Lower lobe of right lung (tissue), 2 donors: ENCODE measurements around the gene CTNNA3. TPM values are rescaled to one million over a fixed set of nuclear protein-coding genes. Genes with fewer than 3 reads are reported as not detected.

ENCODE experiments used
- ATAC-seq, 2 donors: fragments of 200-7000 bp; cut with Tn5 transposase; one replicate each; pipeline ENCODE4 v1.9.1; 2020 to 2022; ENCODE audit warnings: mild to moderate bottlenecking in 2 of 2, moderate library complexity in 2 of 2
- DNase-seq: peaks from one replicate; pipeline ENCODE4 v3.0.0-alpha.2; 2020
- H3K27ac ChIP-seq: fragments of 200-600 bp; one replicate; pipeline ENCODE4 v1.8.0; 2022
- H3K27me3 ChIP-seq: fragments of 200-600 bp; one replicate; pipeline ENCODE4 v1.8.0; 2022; ENCODE audit warnings: low read depth
- H3K36me3 ChIP-seq: fragments of 200-600 bp; one replicate; pipeline ENCODE4 v1.8.0; 2022; ENCODE audit warnings: mild to moderate bottlenecking
- H3K4me1 ChIP-seq: fragments of 200-600 bp; one replicate; pipeline ENCODE4 v1.8.0; 2022
- H3K4me3 ChIP-seq: fragments of 200-600 bp; one replicate; pipeline ENCODE4 v1.8.0; 2022; ENCODE audit warnings: mild to moderate bottlenecking
- H3K9me3 ChIP-seq: fragments of 200-600 bp; one replicate; pipeline ENCODE4 v1.8.0; 2022
- CTCF ChIP-seq: fragments of 200-600 bp; IDR thresholded peaks from one replicate; pipeline ENCODE4 v1.8.0; 2022; ENCODE audit warnings: antibody characterized with exemption, mild to moderate bottlenecking
- intact Hi-C: fragments of 100-400 bp; cut with DNase I; formaldehyde crosslinking; loops from one replicate; pipeline ENCODE4 v1.11.0; 2022
- total RNA-seq: library from RNA; stranded (reverse); fragmentation: NEBNext Ultra II Directional; extraction: Animal tissue kit (Norgen Biotek cat#: 25700); gene quantifications from one replicate; pipeline ENCODE4 v1.2.1, GENCODE V29; 2021
- donor health status: DM: no; HTN: yes; CAD: no; lungs with severe emphysema.

Gene CTNNA3
- total RNA-seq, 1 donor from 2014 or later, result not detected

GRCh38 chr10:66394342-66395063 is 1301.5 kb downstream of the CTNNA3 start:
- DNase-seq, result no peak
- ATAC-seq, result no peak
- no peak for TF ChIP-seq CTCF
- H3K9me3 ChIP-seq, result no peaks in the 10 kb centered on the region
- intact Hi-C loops, result no loop called here
- H3K27ac ChIP-seq, result no peak overlapping the region
- H3K27me3 ChIP-seq, result no peaks in the 10 kb centered on the region
- H3K36me3 ChIP-seq, result no peaks in the 10 kb centered on the region
- H3K4me1 ChIP-seq, result no peaks in the 10 kb centered on the region
- H3K4me3 ChIP-seq, result no peak overlapping the region

- ATAC-seq (no peak), DNase-seq (no peak)
- H3K36me3 ChIP-seq, result no peaks in the 10 kb centered on the region
- intact Hi-C loops, result no loop called here
- no peaks in the 10 kb centered on the region for H3K9me3 ChIP-seq
- no peaks in the 10 kb centered on the region for H3K27me3 ChIP-seq
- H3K27ac ChIP-seq, result no peak overlapping the region
- TF ChIP-seq CTCF, result no peak
- H3K4me3 ChIP-seq, result no peak overlapping the region
- no peaks in the 10 kb centered on the region for H3K4me1 ChIP-seq
Measured at GRCh38 chr10:66390926-66391325, 1305.1 kb downstream of the CTNNA3 start.

GRCh38 chr10:66381045-66381444 is 1315.0 kb downstream of the CTNNA3 start:
- intact Hi-C loops, result no loop called here

GRCh38 chr10:66378117-66378876 is 1317.7 kb downstream of the CTNNA3 start:
- no peak for TF ChIP-seq CTCF
- Histone ChIP-seq H3K9me3 (no peaks in the 10 kb centered on the region), H3K4me1 (no peaks in the 10 kb centered on the region), H3K27ac (no peak overlapping the region), H3K4me3 (no peak overlapping the region), H3K27me3 (no peaks in the 10 kb centered on the region), H3K36me3 (no peaks in the 10 kb centered on the region)
- ATAC-seq, result no peak
- no peak for DNase-seq
- intact Hi-C loops, result no loop called here

More at GRCh38 chr10:66381045-66381444, 1315.0 kb downstream of the CTNNA3 start:
- TF ChIP-seq CTCF, result no peak
- Histone ChIP-seq H3K4me1 (no peaks in the 10 kb centered on the region), H3K27ac (no peak overlapping the region), H3K36me3 (no peaks in the 10 kb centered on the region), H3K27me3 (no peaks in the 10 kb centered on the region), H3K9me3 (no peaks in the 10 kb centered on the region), H3K4me3 (no peak overlapping the region)
- no peak for DNase-seq
- ATAC-seq, result no peak

DNA sequence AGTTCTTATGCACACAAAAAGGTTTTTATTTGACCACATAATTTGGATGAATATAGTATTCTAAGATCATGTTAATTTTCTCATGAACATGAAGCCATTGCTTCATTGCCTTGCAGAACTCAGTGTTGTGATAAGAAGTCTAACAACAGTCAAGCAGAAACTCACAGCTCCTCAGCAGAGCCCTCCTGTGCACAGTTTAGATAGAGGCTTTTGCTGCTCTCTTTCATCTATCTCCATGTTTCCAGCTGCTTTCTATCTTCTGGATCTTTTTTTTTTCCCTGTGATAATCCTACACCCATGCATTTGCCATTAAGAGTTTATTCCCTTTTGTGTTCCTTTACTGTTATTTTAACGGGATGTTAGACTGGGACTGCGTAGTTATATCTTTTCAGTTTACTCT is 1327.8 kb downstream of the CTNNA3 start:
- Histone ChIP-seq H3K4me3 (no peak overlapping the region), H3K36me3 (no peaks in the 10 kb centered on the region), H3K9me3 (peaks cover 3% of the 10 kb centered on the region), H3K4me1 (no peaks in the 10 kb centered on the region), H3K27ac (no peak overlapping the region), H3K27me3 (no peaks in the 10 kb centered on the region)
- ATAC-seq (no peak), DNase-seq (no peak)
- no peak for TF ChIP-seq CTCF
- intact Hi-C loops, result no loop called here
